Natural killer cell (primary cell): ENCODE measurements around the gene ENTR1. TPM values are rescaled to one million over a fixed set of nuclear protein-coding genes. Genes with fewer than 3 reads are reported as not detected.

Experiments used
- ATAC-seq, 3 donors: fragments of 150-1000 bp in 2 of 3; fragments of 200-7000 bp in 1 of 3; cut with Tn5 transposase; 1 replicate in 1 of 3; 2 replicates in 2 of 3; pipeline ENCODE4 v1.10.0; 2021; ENCODE audit warnings: mild to moderate bottlenecking in 2 of 3, moderate library complexity in 2 of 3
- DNase-seq, 2 donors: peaks; one replicate each; pipeline versions ENCODE4 v3.0.0 to v3.0.0-alpha.2; 2013 to 2021; ENCODE audit warnings: mixed read lengths in 1 of 2
- H3K27ac ChIP-seq: one replicate; pipeline ENCODE4 v1.5.1; 2013; ENCODE audit warnings: mild to moderate bottlenecking, low read length
- H3K27me3 ChIP-seq: one replicate; pipeline ENCODE4 v1.6.1; 2013; ENCODE audit warnings: low read length; ENCODE audit not compliant: control insufficient read depth, insufficient read depth
- H3K36me3 ChIP-seq: one replicate; pipeline ENCODE4 v1.6.1; 2013; ENCODE audit warnings: low read length; ENCODE audit not compliant: control insufficient read depth, insufficient read depth
- H3K4me1 ChIP-seq: one replicate; pipeline ENCODE4 v1.6.1; 2013; ENCODE audit warnings: low read length; ENCODE audit not compliant: control insufficient read depth, insufficient read depth
- H3K4me3 ChIP-seq: one replicate; pipeline ENCODE4 v1.5.1; 2013; ENCODE audit warnings: low read length
- H3K9me3 ChIP-seq: one replicate; pipeline ENCODE4 v1.6.1; 2013; ENCODE audit warnings: low read length; ENCODE audit not compliant: control insufficient read depth, insufficient read depth
- H3K27ac Mint-ChIP-seq, 2 donors: one replicate each; pipeline ENCODE4 v1.8.0; 2022; ENCODE audit warnings: mild to moderate bottlenecking in 2 of 2, mixed read lengths in 2 of 2, moderate library complexity in 1 of 2
- H3K27me3 Mint-ChIP-seq, 2 donors: one replicate each; pipeline ENCODE4 v1.8.0; 2022; ENCODE audit warnings: low read depth in 2 of 2, mixed read lengths in 2 of 2
- H3K36me3 Mint-ChIP-seq: one replicate; pipeline ENCODE4 v1.8.0; 2022; ENCODE audit warnings: mixed read lengths
- H3K4me1 Mint-ChIP-seq, 2 donors: one replicate each; pipeline ENCODE4 v1.8.0; 2022; ENCODE audit warnings: mixed read lengths in 2 of 2
- H3K4me3 Mint-ChIP-seq: one replicate; pipeline ENCODE4 v1.8.0; 2022; ENCODE audit warnings: mild to moderate bottlenecking, moderate library complexity, mixed read lengths
- H3K9me3 Mint-ChIP-seq, 2 donors: one replicate each; pipeline ENCODE4 v1.8.0; 2022; ENCODE audit warnings: mixed read lengths in 2 of 2
- CTCF ChIP-seq: fragments of 200-600 bp; IDR thresholded peaks from one replicate; pipeline ENCODE4 v1.8.0; 2022; ENCODE audit warnings: antibody characterized with exemption
- WGBS: methylation state at CpG from one replicate; pipeline ENCODE4 v1.1.7; 2013; ENCODE audit warnings: missing lambda C conversion rate; ENCODE audit not compliant: insufficient coverage; 5-methylcytosine and 5-hydroxymethylcytosine counted together
- intact Hi-C: fragments of 100-400 bp; cut with micrococcal nuclease; formaldehyde crosslinking; loops from one replicate; pipeline ENCODE4 v1.14.2; 2022
- total RNA-seq, 4 donors: library from RNA; stranded (reverse); fragments of 120-200 nt in 1 of 4; gene quantifications; one replicate each; pipeline versions ENCODE4 v1.2.3 to v1.2.4, GENCODE V29; 2013 to 2022

ENTR1 gene
- total RNA-seq, 3 donors from 2014 or later (not counting 1 experiment from before 2014, with no cell fraction given), result 38.7 to 62.3 (median 41.6) TPM

- peak; percentile 90 to 93 (median 91) for ATAC-seq
- Histone ChIP-seq H3K27ac (no peak within 1 kb of the TSS), H3K9me3 (no peaks in the 10 kb centered on the region), H3K36me3 (peaks cover 30% of the 10 kb centered on the region), H3K4me1 (peaks cover 29% of the 10 kb centered on the region), H3K4me3 (peak within 1 kb of the TSS; percentile 56), H3K27me3 (no peaks in the 10 kb centered on the region)
- H3K27me3 Mint-ChIP-seq, result no peaks in the 10 kb centered on the region
- peaks cover 14 to 30% of the 10 kb centered on the region in 2 donors for H3K4me1 Mint-ChIP-seq
- intact Hi-C loops, result no loop called here
- TF ChIP-seq CTCF, result peak; percentile 66
- DNase-seq, result peak; percentile 89 to 91
- peak within 1 kb of the TSS; percentile 71 for H3K4me3 Mint-ChIP-seq
- peaks cover 7% of the 10 kb centered on the region for H3K36me3 Mint-ChIP-seq
- H3K9me3 Mint-ChIP-seq, result no peaks in the 10 kb centered on the region
- 11% methylated on average over 90 of the region's 90 CpGs for WGBS
- peak within 1 kb of the TSS; percentile 35 to 46 for H3K27ac Mint-ChIP-seq
These were observed 29.3 kb upstream of the ENTR1 start, which contains the start of gene INPP5E for GRCh38 chr9:136439481-136440408. INPP5E (minus strand) TSS chr9:136439845; CDS start chr9:136439419, 426 bp downstream.

- Histone ChIP-seq H3K4me1 (peaks cover 29% of the 10 kb centered on the region), H3K27ac (no peak overlapping the region), H3K4me3 (peak overlapping the region; percentile 56), H3K27me3 (no peaks in the 10 kb centered on the region), H3K36me3 (peaks cover 22% of the 10 kb centered on the region), H3K9me3 (no peaks in the 10 kb centered on the region)
- intact Hi-C loops, result no loop called here
- H3K36me3 Mint-ChIP-seq, result peaks cover 7% of the 10 kb centered on the region
- ATAC-seq, result peak; percentile 63 to 67 (median 66)
- no peak for TF ChIP-seq CTCF
- H3K4me1 Mint-ChIP-seq, result peaks cover 14 to 30% of the 10 kb centered on the region in 2 donors
- DNase-seq, result peak; percentile 27 to 76
- H3K9me3 Mint-ChIP-seq, result no peaks in the 10 kb centered on the region
- peak overlapping the region; percentile 65 for H3K4me3 Mint-ChIP-seq
- 2% methylated on average over 91 of the region's 91 CpGs for WGBS
- peak overlapping the region in 1 of 2 donors; percentile 35 for H3K27ac Mint-ChIP-seq
- H3K27me3 Mint-ChIP-seq, result no peaks in the 10 kb centered on the region
These were observed 28.4 kb upstream of the ENTR1 start for GRCh38 chr9:136438548-136439480.

GRCh38 chr9:136437839-136438547 is 27.6 kb upstream of the ENTR1 start:
- WGBS, result 71% methylated on average over 37 of the region's 37 CpGs
- H3K36me3 Mint-ChIP-seq, result peaks cover 6% of the 10 kb centered on the region
- Histone ChIP-seq H3K36me3 (peaks cover 14% of the 10 kb centered on the region), H3K9me3 (no peaks in the 10 kb centered on the region), H3K27ac (no peak overlapping the region), H3K27me3 (no peaks in the 10 kb centered on the region), H3K4me1 (peaks cover 29% of the 10 kb centered on the region), H3K4me3 (peak overlapping the region; percentile 56)
- no peaks in the 10 kb centered on the region for H3K9me3 Mint-ChIP-seq
- DNase-seq (peak in 1 of 2 donors; percentile 46), ATAC-seq (no peak)
- no peak for TF ChIP-seq CTCF
- peaks cover 14 to 30% of the 10 kb centered on the region in 2 donors for H3K4me1 Mint-ChIP-seq
- intact Hi-C loops, result no loop called here
- no peaks in the 10 kb centered on the region for H3K27me3 Mint-ChIP-seq
- peak overlapping the region; percentile 65 for H3K4me3 Mint-ChIP-seq
- peak overlapping the region in 1 of 2 donors; percentile 35 for H3K27ac Mint-ChIP-seq
